GM18511 (cell line): ENCODE results near the gene ACTN1.

Experiments used
- ATAC-seq: cut with Tn5 transposase; IDR thresholded peaks from one replicate; pipeline ENCODE4 v1.9.1; 2021; ENCODE audit warnings: mild to moderate bottlenecking, moderate library complexity; ENCODE audit not compliant: unreplicated experiment

ACTN1 gene

GRCh38 chr14:68970038-68970612 lies 9.0 kb downstream of the ACTN1 start:
- no peak for ATAC-seq

DNA sequence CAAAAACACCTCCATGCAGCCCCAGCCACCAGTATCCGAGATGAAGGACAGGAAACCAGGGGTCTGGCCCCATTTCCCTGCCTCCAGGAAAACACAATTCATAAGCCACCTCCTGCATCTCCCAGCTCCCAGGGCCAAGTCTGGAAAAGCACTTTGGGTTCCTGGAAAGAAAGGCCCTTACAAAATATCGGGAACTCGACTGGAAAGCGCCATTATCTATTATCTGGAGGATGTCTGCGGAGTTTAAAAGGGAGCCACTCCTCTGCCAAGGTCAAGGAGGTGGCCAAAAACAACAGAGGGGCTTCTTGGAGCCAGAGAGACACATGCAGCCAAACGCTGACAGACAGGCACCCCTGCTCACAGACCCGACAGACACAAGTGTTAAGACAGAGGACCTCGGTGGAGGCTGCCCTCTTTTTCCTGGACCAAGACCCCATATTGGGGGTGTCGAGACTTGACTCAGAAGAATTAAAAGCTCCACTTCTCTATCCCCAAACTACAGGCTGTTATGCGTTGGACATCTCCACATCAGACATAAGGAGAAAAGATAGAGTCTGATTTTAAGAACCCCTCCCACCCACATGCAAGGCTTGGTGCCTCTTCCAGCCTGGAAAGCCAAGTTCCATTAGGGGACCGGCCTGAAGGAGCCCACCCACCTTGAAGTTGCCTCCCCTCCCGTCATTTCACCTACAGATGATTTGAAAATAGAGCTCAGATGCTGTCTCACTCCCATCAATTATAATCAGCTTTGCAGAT lies 9.6 kb downstream of the ACTN1 start:
- ATAC-seq: no peak

GRCh38 chr14:68968721-68969120 lies 10.4 kb downstream of the ACTN1 start:
- no peak for ATAC-seq

GRCh38 chr14:68968051-68968450 lies 11.1 kb downstream of the ACTN1 start:
- no peak for ATAC-seq

GRCh38 chr14:68967459-68967940 lies 11.6 kb downstream of the ACTN1 start:
- ATAC-seq: no peak

DNA sequence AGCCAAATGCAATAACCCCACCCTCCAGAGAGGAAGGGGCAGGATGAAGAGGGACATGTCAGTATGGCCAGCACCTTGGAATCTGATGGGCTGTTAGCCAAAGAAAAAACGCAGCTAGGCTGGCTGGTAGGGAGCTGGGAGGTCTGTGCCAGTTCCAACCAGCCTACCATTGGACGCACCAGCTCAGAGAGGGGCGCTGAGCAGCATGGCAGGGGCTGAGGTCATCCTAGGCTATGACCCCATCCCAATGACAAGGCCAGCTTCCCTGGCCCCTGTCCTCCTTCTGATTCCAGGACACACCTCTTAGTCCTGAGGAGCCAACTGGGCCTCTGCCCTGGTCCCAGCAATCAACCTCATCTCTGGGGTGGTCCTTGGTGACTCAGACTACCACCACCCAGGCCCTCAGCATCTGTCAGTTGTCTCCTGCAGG lies 12.2 kb downstream of the ACTN1 start:
- ATAC-seq: no peak

DNA sequence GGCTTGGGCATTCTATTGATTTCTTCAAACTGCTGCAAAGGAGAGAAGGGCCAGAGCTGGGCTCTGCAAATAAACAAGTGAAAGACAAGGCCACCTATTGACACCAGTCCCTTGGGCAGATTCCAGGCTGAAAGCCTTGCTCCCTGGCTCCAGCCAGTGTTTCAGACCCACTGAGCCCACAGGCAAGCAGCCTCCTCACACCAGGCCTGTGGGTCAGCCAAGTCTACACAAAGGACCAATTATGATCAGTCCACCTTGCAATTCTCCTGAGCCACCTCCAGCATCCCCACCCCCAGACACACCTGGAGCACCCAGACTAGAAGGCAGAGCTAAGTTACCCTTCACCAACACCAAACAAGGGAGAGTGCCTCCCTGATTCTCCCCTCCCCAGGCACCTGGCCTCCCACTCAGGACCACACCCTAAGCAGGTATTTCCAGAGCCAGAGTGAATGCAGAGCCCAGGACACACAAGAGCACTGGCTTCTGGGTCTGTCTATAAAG lies 13.8 kb downstream of the ACTN1 start:
- no peak for ATAC-seq

GRCh38 chr14:68964300-68965093 lies 14.6 kb downstream of the ACTN1 start:
- ATAC-seq: no peak

DNA sequence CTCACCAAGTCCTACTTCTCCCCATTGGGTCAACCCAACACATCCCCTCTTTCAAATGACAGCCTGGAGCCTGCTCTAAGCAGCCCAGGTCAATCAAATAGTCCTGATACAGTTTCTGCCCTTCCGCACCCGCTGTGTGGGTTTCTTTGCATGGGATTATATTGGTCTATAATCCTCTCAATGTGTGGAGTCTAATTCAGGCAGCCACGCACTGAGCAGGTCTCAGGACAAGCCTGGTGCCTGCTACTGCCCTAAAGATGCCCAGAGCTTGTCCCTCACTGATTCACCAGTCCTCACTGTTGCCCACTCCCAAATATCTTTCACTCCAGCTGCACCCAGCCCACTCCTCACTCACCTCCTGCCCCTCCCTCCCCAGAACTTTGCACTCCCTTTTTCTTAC lies 16.4 kb downstream of the ACTN1 start:
- no peak for ATAC-seq

DNA sequence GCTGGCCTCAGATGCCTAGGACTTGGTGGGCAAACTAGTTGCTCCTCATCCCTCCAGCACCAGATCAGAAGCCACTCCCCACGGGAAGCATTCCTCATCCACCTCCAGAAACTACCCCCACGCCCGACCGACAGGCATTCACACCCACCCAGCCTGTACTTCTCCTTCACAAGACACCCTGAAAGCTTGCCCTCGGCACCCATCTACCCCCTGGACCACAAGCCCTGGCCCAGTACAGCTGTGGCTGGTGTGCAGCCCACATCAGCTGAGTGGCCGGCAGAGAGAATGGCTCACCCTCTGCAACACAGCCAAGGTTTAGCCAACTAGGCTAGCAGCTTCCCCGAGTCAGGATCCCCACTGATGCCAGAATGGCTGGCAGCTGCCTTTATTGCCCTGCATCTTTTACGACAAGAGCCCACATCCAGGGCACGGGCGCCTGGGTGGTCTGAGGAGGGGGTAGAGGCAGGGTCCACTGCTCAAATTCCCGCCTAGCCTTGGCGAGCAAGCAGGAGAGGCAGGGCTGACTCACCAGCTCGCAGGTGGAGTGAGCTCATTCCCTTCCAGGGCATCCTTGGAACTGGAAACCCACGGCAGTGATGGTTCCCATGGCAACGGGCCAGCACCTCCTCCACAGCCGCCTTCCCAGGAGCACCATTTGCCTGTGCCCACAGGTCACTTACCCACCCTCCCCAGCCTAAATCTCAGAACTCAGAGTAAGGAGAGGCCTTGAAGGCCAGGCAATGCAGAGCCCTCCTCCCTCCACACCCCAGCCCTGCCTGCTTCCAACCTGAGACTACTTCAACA lies 17.1 kb downstream of the ACTN1 start:
- ATAC-seq: no peak

GRCh38 chr14:68961361-68961760 lies 17.7 kb downstream of the ACTN1 start:
- ATAC-seq: no peak

DNA sequence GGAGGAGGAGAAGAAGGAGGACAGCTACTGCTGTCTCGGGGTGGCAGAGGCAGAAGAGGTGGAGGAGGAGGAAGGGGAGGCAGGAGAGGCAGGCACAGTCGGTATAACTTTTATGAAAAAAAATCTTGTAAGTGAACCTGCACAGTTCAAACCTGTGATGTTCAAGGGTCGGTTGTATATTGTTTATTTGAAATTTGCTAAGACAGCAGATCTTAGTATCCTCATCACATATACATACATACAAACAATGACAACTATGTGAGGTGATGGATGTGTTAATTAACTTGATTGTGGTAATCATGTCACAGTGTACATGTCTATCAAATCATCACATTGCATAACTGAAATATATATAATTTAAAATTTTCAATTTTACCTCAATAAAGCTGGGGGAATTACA lies 19.0 kb downstream of the ACTN1 start:
- no peak for ATAC-seq

- ATAC-seq: no peak
These were observed 20.1 kb downstream of the ACTN1 start for GRCh38 chr14:68959035-68959434.

- ATAC-seq: no peak
These were observed 20.5 kb downstream of the ACTN1 start for GRCh38 chr14:68958553-68958952.

GRCh38 chr14:68957775-68958174 lies 21.3 kb downstream of the ACTN1 start:
- ATAC-seq: no peak

DNA sequence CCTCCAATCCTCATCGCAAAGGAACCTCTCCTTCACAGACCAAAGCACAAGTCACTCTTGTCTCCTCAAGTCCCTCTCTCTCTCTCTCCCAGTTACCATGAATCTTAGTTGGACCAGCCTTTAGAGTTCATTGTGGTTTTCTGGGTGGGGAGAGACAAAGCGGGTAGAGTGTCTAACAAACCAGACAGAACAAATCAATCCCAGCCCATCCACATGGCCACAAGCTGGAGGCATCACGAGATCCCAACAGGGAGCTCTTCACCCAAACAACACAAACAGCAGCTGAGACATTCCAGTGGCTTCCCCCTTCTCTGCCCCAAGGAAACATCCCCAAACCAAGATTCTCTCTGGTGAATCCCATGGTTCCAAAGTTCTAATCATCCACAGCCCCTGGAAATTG lies 22.4 kb downstream of the ACTN1 start:
- no peak for ATAC-seq

DNA sequence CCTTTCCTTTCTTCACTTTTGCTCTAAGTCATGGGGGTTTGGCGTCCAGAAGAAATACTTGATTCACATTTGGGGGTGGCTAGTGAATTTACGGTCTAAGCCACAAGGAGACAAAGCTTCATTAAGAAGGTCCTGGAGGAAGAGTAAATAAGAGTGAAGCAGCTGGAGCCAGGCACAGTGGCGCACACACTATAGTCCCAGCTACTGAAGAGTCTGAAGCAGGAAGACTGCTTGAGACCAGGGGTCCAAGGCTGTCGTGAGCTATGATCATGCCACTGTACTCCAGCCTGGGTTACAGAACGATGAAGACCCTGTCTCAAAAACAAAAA lies 23.3 kb downstream of the ACTN1 start:
- ATAC-seq: no peak

- ATAC-seq: no peak
These were observed 23.8 kb downstream of the ACTN1 start for GRCh38 chr14:68955164-68955850.

GRCh38 chr14:68953196-68953555 lies 25.9 kb downstream of the ACTN1 start:
- ATAC-seq: no peak

- ATAC-seq: no peak
These were observed 26.4 kb downstream of the ACTN1 start for GRCh38 chr14:68952531-68953195.
